ENCODE data around the gene DOHH. TPM values are rescaled to one million over a fixed set of nuclear protein-coding genes. Genes with fewer than 3 reads are reported as not detected.

DOHH gene
- total and polyA plus RNA-seq, 9 of the 15 experiments (the other 6 are each of a cell fraction or from before 2014, with no cell fraction given): 0.14 to 47.2 (median 5.1) TPM

GRCh38 chr19:3543150-3544057 lies 42.9 kb upstream of the DOHH start:
- no peak for FAIRE-seq
- in situ Hi-C loops (cut with MboI): no loop called here
- no peak for DNase-seq (ENCODE audit: extremely low read depth in 1 of 4, low spot score in 3 of 4)
- peaks cover 53% of the 10 kb centered on the region; the same call in 2 of the 3 replicates for H3K36me3 ChIP-seq (ENCODE audit: control insufficient read depth, insufficient read depth, low read length)
- no peak for ATAC-seq
- peak overlapping the region in 1 of 2 experiments; percentile 45; a peak in 1 of 4 replicates for H3K9ac ChIP-seq (ENCODE audit: insufficient read depth in 1 of 2, low read depth in 2 of 2, low read length in 2 of 2)
- ChIA-PET POLR2A (interaction anchor here (0.6 to 0.7 kb wide), 2 partner anchors 13 to 64 kb away, joined by 3 read pairs; no protein-coding TSS in a partner anchor), CTCF (ENCODE audit: low intra/inter-chr PET ratio) (interaction anchor here (0.9 kb wide), 1 partner anchor 76 kb away, joined by 5 read pairs; no protein-coding TSS in a partner anchor)
- no peaks in the 10 kb centered on the region for H3K79me2 ChIP-seq (ENCODE audit: control insufficient read depth, insufficient read depth, low read length)
- BruUV-seq (replicated peaks): no TSS peak
- H3K4me2 ChIP-seq (ENCODE audit: insufficient read depth, low read length): no peak overlapping the region
- no peaks in the 10 kb centered on the region for H3K9me1 ChIP-seq (ENCODE audit: control insufficient read depth, insufficient read depth, low read length)
- H2AFZ ChIP-seq (ENCODE audit: low read depth, low read length): no peak overlapping the region
- peaks cover 5% of the 10 kb centered on the region; the same call in 1 of the 2 replicates for H4K20me1 ChIP-seq (replicated peaks; ENCODE audit: control insufficient read depth, insufficient read depth, low read length)
- H3K27me3 ChIP-seq (ENCODE audit: control insufficient read depth in 2 of 2, insufficient read depth in 2 of 2, low read length in 2 of 2): no peaks in the 10 kb centered on the region
- no peak overlapping the region for H3K27ac ChIP-seq (ENCODE audit: extremely low read depth, low read depth, low read length)
- 95% methylated on average over 25 of the region's 47 CpGs for WGBS (ENCODE audit: insufficient coverage, low coverage, missing lambda C conversion rate)
- peaks cover 7 to 58% of the 10 kb centered on the region in 2 experiments; a peak in 3 of 5 replicates for H3K4me1 ChIP-seq (replicated peaks in 1 of 2; ENCODE audit: control insufficient read depth in 2 of 2, insufficient read depth in 2 of 2, low read length in 2 of 2)
- no peak overlapping the region for H3K4me3 ChIP-seq
- no peaks in the 10 kb centered on the region for H3K9me3 ChIP-seq (replicated peaks; ENCODE audit: control insufficient read depth, insufficient read depth, low read depth, low read length)
- intact Hi-C loops (cut with micrococcal nuclease): loop anchor here (10.0 kb wide), 1 partner anchor 61 kb away; the partner anchor contains the start of gene TBXA2R
- peak; percentile 64; the same call in 1 of the 2 replicates for TF ChIP-seq POLR2G (IDR thresholded peaks at IDR 0.05; ENCODE audit: low read depth, low read length)
- 0 out of 2 replicates have a peak, but pooled peaks have one; percentile 5 for TF ChIP-seq POLR2AphosphoS2 (IDR thresholded peaks at IDR 0.05; ENCODE audit: low read length)
- TF ChIP-seq POLR2A (conservative IDR thresholded peaks at IDR 0.05): peak; percentile 19; the same call in 1 of the 2 replicates
- TF ChIP-seq RBM22 (IDR thresholded peaks at IDR 0.05; ENCODE audit: low read depth, low read length, poor library complexity, severe bottlenecking): peak; percentile 52
- TF ChIP-seq RBFOX2 (IDR thresholded peaks at IDR 0.05; ENCODE audit: low read depth, low read length): peak; percentile 37; the same call in 1 of the 2 replicates
- TF ChIP-seq ZNF584 (CRISPR knock-in tag; IDR thresholded peaks at IDR 0.05; ENCODE audit: low read depth): no peak
- no peak for TF ChIP-seq E2F4 (CRISPR knock-in tag; IDR thresholded peaks at IDR 0.05; ENCODE audit: low read depth)
